Colon (tissue), 2 donors: ENCODE data around the gene TAS1R3.
"Not testable (repeated sequence)": the region's sequence is repeated elsewhere in the genome, so short reads cannot be mapped to it uniquely, and the experiment has no call there.

Source experiments
- FAIRE-seq: peaks from 2 replicates; lab custom pipeline; 2012; peaks lifted over from hg19 to GRCh38; lab: Jason Lieb, UNC
- donor health status: control.
- donor health status: control.

The TAS1R3 gene

GRCh38 chr1:1309251-1310108 lies 21.6 kb upstream of the TAS1R3 start:
- no peak for FAIRE-seq

GRCh38 chr1:1310109-1310385 lies 21.0 kb upstream of the TAS1R3 start:
- FAIRE-seq: no peak

- no peak for FAIRE-seq
Measured at GRCh38 chr1:1310476-1311053, 20.5 kb upstream of the TAS1R3 start.

- FAIRE-seq: no peak
Measured at GRCh38 chr1:1311107-1312104, 19.7 kb upstream of the TAS1R3 start.

- no peak for FAIRE-seq
Measured at GRCh38 chr1:1312450-1313314, 18.4 kb upstream of the TAS1R3 start.

GRCh38 chr1:1313500-1314236 lies 17.4 kb upstream of the TAS1R3 start:
- no peak for FAIRE-seq

- no peak for FAIRE-seq
Measured at GRCh38 chr1:1314237-1314586, 16.9 kb upstream of the TAS1R3 start.

GRCh38 chr1:1314678-1315335 lies 16.3 kb upstream of the TAS1R3 start:
- no peak for FAIRE-seq

GRCh38 chr1:1315435-1315954 lies 15.6 kb upstream of the TAS1R3 start:
- FAIRE-seq: no peak

GRCh38 chr1:1316199-1316598 lies 14.9 kb upstream of the TAS1R3 start:
- not testable (repeated sequence) for FAIRE-seq

- no peak for FAIRE-seq
Measured at GRCh38 chr1:1317420-1317819, 13.7 kb upstream of the TAS1R3 start.

- FAIRE-seq: no peak
Measured at GRCh38 chr1:1318131-1318652, 12.9 kb upstream of the TAS1R3 start.

GRCh38 chr1:1318777-1319645 lies 12.1 kb upstream of the TAS1R3 start:
- FAIRE-seq: no peak

- FAIRE-seq: no peak
Measured at GRCh38 chr1:1319646-1319941, 11.5 kb upstream of the TAS1R3 start.

- FAIRE-seq: no peak
Measured at GRCh38 chr1:1320666-1321448, 10.2 kb upstream of the TAS1R3 start.

- FAIRE-seq: no peak
Measured at GRCh38 chr1:1321477-1321876, 9.6 kb upstream of the TAS1R3 start.

GRCh38 chr1:1322418-1322817 lies 8.7 kb upstream of the TAS1R3 start:
- FAIRE-seq: no peak

- FAIRE-seq: no peak
Measured at GRCh38 chr1:1322952-1323351, 8.1 kb upstream of the TAS1R3 start.
